ENCODE measurements around the gene FAM114A2. TPM values are rescaled to one million over a fixed set of nuclear protein-coding genes. Genes with fewer than 3 reads are reported as not detected.

The FAM114A2 gene
- 8.8 to 13.9 TPM (median 10.4 TPM) in 5 replicates for total RNA-seq (2022; extraction: Qiagen RNA extraction)

GRCh38 chr5:154038707-154039457, at the start of gene FAM114A2, which contains the start of gene MFAP3:
TSS of gene FAM114A2 (minus strand) at chr5:154038910. CDS start at chr5:154034953, 3,957 bp downstream.
TSS of gene MFAP3 (plus strand) at chr5:154038967. CDS start at chr5:154049723, 10,756 bp downstream.

Other genes starting within 250 kb of the FAM114A2 start
- gene MFAP3, start 57 bp upstream of the FAM114A2 start, total RNA-seq (2022; extraction: Qiagen RNA extraction) = 17.5 to 26.2 TPM (median 25.6 TPM) in 5 replicates
- gene GALNT10, start 151.8 kb upstream of the FAM114A2 start, total RNA-seq (2022; extraction: Qiagen RNA extraction) = 67.2 to 93.9 TPM (median 84.6 TPM) in 5 replicates

Measured in A549 treated with Mapracorat at 1 μM for 4 hours (cell line).